Measurements from ENCODE around the gene ITGB5. TPM values are rescaled to one million over a fixed set of nuclear protein-coding genes. Genes with fewer than 3 reads are reported as not detected.

The ITGB5 gene
- total RNA-seq, 2 experiments from 2014 or later = 0.47 to 0.85 TPM

DNA sequence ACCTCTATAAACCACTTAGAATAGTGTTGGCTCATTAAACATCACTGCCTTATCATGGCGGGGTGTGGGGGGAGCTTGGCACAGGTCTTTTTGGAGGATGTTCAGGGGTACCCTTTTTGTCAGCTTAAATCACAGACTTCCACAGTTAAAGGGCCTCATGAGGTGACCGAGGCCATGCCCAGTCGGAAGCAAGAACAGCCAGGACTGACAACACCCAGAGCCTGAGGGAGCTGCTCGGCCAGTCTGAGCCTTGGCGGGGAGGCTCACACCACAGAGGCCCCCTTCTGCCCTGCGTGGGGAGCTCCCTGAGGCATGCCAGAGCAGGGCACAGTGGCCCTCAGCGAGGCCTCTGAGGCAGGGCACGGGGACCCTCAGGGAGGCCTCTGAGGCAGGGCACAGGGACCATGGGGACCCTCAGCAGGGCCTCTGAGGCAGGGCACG, 107.4 kb downstream of the ITGB5 start:
- Mint-ChIP-seq H3K9me3 (no peaks in the 10 kb centered on the region), H3K4me1 (ENCODE audit: low read depth) (peaks cover 12% of the 10 kb centered on the region), H3K27me3 (peaks cover 5% of the 10 kb centered on the region), H3K36me3 (ENCODE audit: low read depth) (no peaks in the 10 kb centered on the region), H3K4me3 (no peak overlapping the region), H3K27ac (no peak overlapping the region)
- no peaks in the 10 kb centered on the region for H3K9me3 ChIP-seq (ENCODE audit: control insufficient read depth in 1 of 2, insufficient read depth in 1 of 2, low read length in 2 of 2)
- no peak overlapping the region for H3K4me3 ChIP-seq (ENCODE audit: low read length)
- ChIA-PET POLR2A (no interaction called here), CTCF (interaction anchor here (1.1 kb wide), 1 partner anchor 19 kb away, joined by 3 read pairs; no protein-coding TSS in a partner anchor)
- DNase-seq (no peak), ATAC-seq (ENCODE audit: poor library complexity) (no peak)
- intact Hi-C loops (cut with DNase I, micrococcal nuclease) = no loop called here
- peaks cover 6% of the 10 kb centered on the region for H3K4me1 ChIP-seq (ENCODE audit: insufficient read depth, low read length)
- no peak overlapping the region for H3K27ac ChIP-seq (ENCODE audit: low read depth in 1 of 2, low read length in 2 of 2)
- H3K36me3 ChIP-seq (ENCODE audit: insufficient read depth, low read length) = no peaks in the 10 kb centered on the region
- H3K27me3 ChIP-seq (ENCODE audit: control insufficient read depth in 1 of 2, insufficient read depth in 2 of 2, low read length in 2 of 2) = no peaks in the 10 kb centered on the region
- TF ChIP-seq CTCF (IDR thresholded peaks at IDR 0.05) = no peak

GRCh38 chr3:124779116-124779515, 108.0 kb downstream of the ITGB5 start:
- peaks cover 5% of the 10 kb centered on the region for H3K27me3 Mint-ChIP-seq
- intact Hi-C loops (cut with DNase I, micrococcal nuclease) = no loop called here
- H3K9me3 Mint-ChIP-seq = no peaks in the 10 kb centered on the region
- ATAC-seq (ENCODE audit: poor library complexity) = no peak
- Histone ChIP-seq H3K36me3 (ENCODE audit: insufficient read depth, low read length) (no peaks in the 10 kb centered on the region), H3K9me3 (ENCODE audit: control insufficient read depth in 1 of 2, insufficient read depth in 1 of 2, low read length in 2 of 2) (no peaks in the 10 kb centered on the region), H3K4me1 (ENCODE audit: insufficient read depth, low read length) (peaks cover 6% of the 10 kb centered on the region), H3K4me3 (ENCODE audit: low read length) (no peak overlapping the region), H3K27ac (ENCODE audit: low read depth in 1 of 2, low read length in 2 of 2) (no peak overlapping the region), H3K27me3 (ENCODE audit: control insufficient read depth in 1 of 2, insufficient read depth in 2 of 2, low read length in 2 of 2) (no peaks in the 10 kb centered on the region)
- DNase-seq = no peak
- POLR2A ChIA-PET = no interaction called here
- no peaks in the 10 kb centered on the region for H3K36me3 Mint-ChIP-seq (ENCODE audit: low read depth)
- H3K27ac Mint-ChIP-seq = no peak overlapping the region
- peaks cover 12% of the 10 kb centered on the region for H3K4me1 Mint-ChIP-seq (ENCODE audit: low read depth)
- no peak overlapping the region for H3K4me3 Mint-ChIP-seq
- CTCF ChIA-PET = interaction anchor here (1.1 kb wide), 1 partner anchor 18 kb away, joined by 3 read pairs; no protein-coding TSS in a partner anchor
- TF ChIP-seq CTCF (IDR thresholded peaks at IDR 0.05) = no peak

DNA sequence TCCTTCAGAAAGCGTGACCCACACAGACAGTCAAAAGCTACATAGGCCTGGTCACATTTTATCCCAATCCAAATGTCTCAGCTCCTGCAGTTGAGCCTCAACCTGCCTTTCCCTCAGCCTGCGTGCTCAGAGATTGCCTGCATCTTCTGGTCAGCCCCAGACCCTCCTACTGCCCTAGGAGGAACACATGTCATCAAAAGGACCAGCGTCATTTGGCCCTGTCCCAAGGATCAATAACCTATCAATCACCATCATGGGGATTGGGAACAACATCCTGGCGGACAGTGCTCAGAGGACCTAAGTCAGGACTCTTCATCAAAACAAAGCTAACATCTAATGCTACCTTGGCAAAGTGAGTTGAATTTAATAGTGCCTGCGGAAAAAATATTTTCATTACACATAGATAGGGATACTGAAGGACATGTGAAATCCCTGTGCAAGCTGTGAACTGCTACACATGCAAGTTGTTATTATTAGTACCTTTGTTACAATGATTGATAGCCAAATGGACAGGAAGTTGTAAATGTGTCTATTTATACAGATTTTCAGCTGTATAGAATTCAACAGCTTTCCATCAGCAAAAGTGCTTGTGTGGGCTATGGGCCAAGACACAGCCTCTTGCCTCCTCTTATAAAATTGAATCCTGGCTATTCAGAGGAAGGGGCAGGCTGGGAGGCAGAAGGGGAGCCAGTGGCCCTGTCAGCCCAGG, 109.2 kb downstream of the ITGB5 start:
- H3K27ac ChIP-seq (ENCODE audit: low read depth in 1 of 2, low read length in 2 of 2) = no peak overlapping the region
- TF ChIP-seq CTCF (IDR thresholded peaks at IDR 0.05) = no peak
- Mint-ChIP-seq H3K9me3 (no peaks in the 10 kb centered on the region), H3K27ac (no peak overlapping the region), H3K27me3 (peaks cover 5% of the 10 kb centered on the region), H3K4me3 (no peak overlapping the region), H3K36me3 (ENCODE audit: low read depth) (no peaks in the 10 kb centered on the region), H3K4me1 (ENCODE audit: low read depth) (peaks cover 12% of the 10 kb centered on the region)
- no peaks in the 10 kb centered on the region for H3K27me3 ChIP-seq (ENCODE audit: control insufficient read depth in 1 of 2, insufficient read depth in 2 of 2, low read length in 2 of 2)
- intact Hi-C loops (cut with DNase I, micrococcal nuclease) = no loop called here
- no peak for ATAC-seq (ENCODE audit: poor library complexity)
- ChIA-PET CTCF (no interaction called here), POLR2A (no interaction called here)
- no peaks in the 10 kb centered on the region for H3K36me3 ChIP-seq (ENCODE audit: insufficient read depth, low read length)
- H3K9me3 ChIP-seq (ENCODE audit: control insufficient read depth in 1 of 2, insufficient read depth in 1 of 2, low read length in 2 of 2) = no peaks in the 10 kb centered on the region
- H3K4me3 ChIP-seq (ENCODE audit: low read length) = no peak overlapping the region
- H3K4me1 ChIP-seq (ENCODE audit: insufficient read depth, low read length) = peaks cover 6% of the 10 kb centered on the region
- DNase-seq = no peak

All from CD4-positive, alpha-beta T cell (primary cell).